OCI-LY7 (cell line): ENCODE measurements around the gene DLEC1.

ENCODE experiments used
- CTCF ChIP-seq: fragments of 200-600 bp; sonication (generic); conservative IDR thresholded peaks from 2 replicates; pipeline ENCODE4 v1.5.1; 2014; ENCODE audit warnings: mild to moderate bottlenecking, antibody characterized with exemption, low read length, moderate library complexity, mixed read lengths
- EZH2phosphoT487 ChIP-seq: fragments of 200-600 bp; sonication (generic); IDR thresholded peaks from 2 replicates; pipeline ENCODE4 v1.6.1; 2018; ENCODE audit warnings: low read depth, borderline replicate concordance, mild to moderate bottlenecking, mixed run types, antibody characterized with exemption, low read length, moderate library complexity, mixed read lengths

- no peak for TF ChIP-seq CTCF
- TF ChIP-seq EZH2phosphoT487, result no peak
Observed at GRCh38 chr3:38099518-38099917, 60.5 kb downstream of the DLEC1 start.
